Progenitor cell of endocrine pancreas (in vitro differentiated cells): ENCODE data around the gene PATL2. TPM values are rescaled to one million over a fixed set of nuclear protein-coding genes. Genes with fewer than 3 reads are reported as not detected.
"Not testable (repeated sequence)": the region's sequence is repeated elsewhere in the genome, so short reads cannot be mapped to it uniquely, and the experiment has no call there.

Experiments used
- DNase-seq: peaks from one replicate; pipeline ENCODE4 v3.0.0; 2021; ENCODE audit warnings: low spot score; ENCODE audit not compliant: unreplicated experiment
- H3K27ac Mint-ChIP-seq: 2 replicates; pipeline ENCODE4 v1.8.0; 2021; ENCODE audit warnings: mild to moderate bottlenecking, moderate library complexity, mixed read lengths
- H3K27me3 Mint-ChIP-seq: 2 replicates; pipeline ENCODE4 v1.8.0; 2021; ENCODE audit warnings: mixed read lengths
- H3K36me3 Mint-ChIP-seq: 2 replicates; pipeline ENCODE4 v1.8.0; 2022; ENCODE audit warnings: mixed read lengths; ENCODE audit not compliant: insufficient read depth
- H3K4me1 Mint-ChIP-seq: 2 replicates; pipeline ENCODE4 v1.8.0; 2021; ENCODE audit warnings: low read depth, mixed read lengths
- H3K4me3 Mint-ChIP-seq: 2 replicates; pipeline ENCODE4 v1.8.0; 2021; ENCODE audit warnings: low read depth, mild to moderate bottlenecking, moderate library complexity, mixed read lengths
- H3K9me3 Mint-ChIP-seq: 2 replicates; pipeline ENCODE4 v1.8.0; 2021; ENCODE audit warnings: low read depth, mixed read lengths
- CTCF ChIP-seq: fragments of 200-600 bp; sonication (generic); IDR thresholded peaks from one replicate; pipeline ENCODE4 v1.5.0; 2021; ENCODE audit warnings: antibody characterized with exemption, mild to moderate bottlenecking; ENCODE audit not compliant: unreplicated experiment
- long read RNA-seq: library from polyadenylated mRNA; unstranded; transcript quantifications from one replicate; pipeline ENCODE4 v2.0.0, GENCODE V29; 2020
- total RNA-seq: library from RNA; stranded (reverse); gene quantifications from 2 replicates; pipeline ENCODE4 v1.2.1, GENCODE V29; 2021

PATL2 gene
- 0.73 TPM in 1 of 2 replicates, not detected in the other for total RNA-seq
- long read RNA-seq, result 0 reads

GRCh38 chr15:44711096-44711742 is at the start of gene PATL2, which contains the start of gene B2M:
TSS of gene PATL2 (minus strand) at chr15:44711323. CDS start at chr15:44676490, 34,833 bp downstream.
TSS of gene B2M (plus strand) at chr15:44711517. CDS start at chr15:44711547, 30 bp downstream.
- peaks cover 4% of the 10 kb centered on the region for H3K4me1 Mint-ChIP-seq
- H3K4me3 Mint-ChIP-seq, result peak within 1 kb of the TSS; percentile 91
- no peak for TF ChIP-seq CTCF
- peak within 1 kb of the TSS; percentile 99 for H3K27ac Mint-ChIP-seq
- peaks cover 7% of the 10 kb centered on the region for H3K27me3 Mint-ChIP-seq
- peak; percentile 94 for DNase-seq
- no peaks in the 10 kb centered on the region for H3K36me3 Mint-ChIP-seq
- no peaks in the 10 kb centered on the region for H3K9me3 Mint-ChIP-seq

- Mint-ChIP-seq H3K27me3 (peaks cover 20% of the 10 kb centered on the region), H3K9me3 (peaks cover 28% of the 10 kb centered on the region), H3K4me1 (no peaks in the 10 kb centered on the region), H3K27ac (no peak overlapping the region), H3K36me3 (peaks cover 2% of the 10 kb centered on the region), H3K4me3 (no peak overlapping the region)
- no peak for TF ChIP-seq CTCF
- no peak for DNase-seq
These were observed 42.2 kb upstream of the PATL2 start for GRCh38 chr15:44753345-44753744.

GRCh38 chr15:44743454-44743853 is 32.3 kb upstream of the PATL2 start:
- not testable (repeated sequence) for H3K36me3 Mint-ChIP-seq, H3K4me1 Mint-ChIP-seq, H3K4me3 Mint-ChIP-seq, H3K27ac Mint-ChIP-seq, H3K9me3 Mint-ChIP-seq, H3K27me3 Mint-ChIP-seq, DNase-seq

- H3K4me1 Mint-ChIP-seq, H3K27ac Mint-ChIP-seq, H3K4me3 Mint-ChIP-seq, DNase-seq, H3K36me3 Mint-ChIP-seq, H3K9me3 Mint-ChIP-seq, H3K27me3 Mint-ChIP-seq: not testable (repeated sequence)
These were observed 28.2 kb upstream of the PATL2 start for GRCh38 chr15:44739222-44739847.

- peak; percentile 62 for TF ChIP-seq CTCF
- Mint-ChIP-seq H3K4me3 (no peak overlapping the region), H3K27me3 (peaks cover 4% of the 10 kb centered on the region), H3K36me3 (no peaks in the 10 kb centered on the region), H3K9me3 (no peaks in the 10 kb centered on the region), H3K4me1 (no peaks in the 10 kb centered on the region), H3K27ac (no peak overlapping the region)
- no peak for DNase-seq
These were observed 27.3 kb upstream of the PATL2 start for GRCh38 chr15:44738340-44738984.

- no peaks in the 10 kb centered on the region for H3K9me3 Mint-ChIP-seq
- peaks cover 4% of the 10 kb centered on the region for H3K27me3 Mint-ChIP-seq
- no peak for TF ChIP-seq CTCF
- peaks cover 5% of the 10 kb centered on the region for H3K36me3 Mint-ChIP-seq
- no peak for DNase-seq
- H3K4me1 Mint-ChIP-seq, result peaks cover 6% of the 10 kb centered on the region
- H3K4me3 Mint-ChIP-seq, result no peak within 1 kb of the TSS
- no peak within 1 kb of the TSS for H3K27ac Mint-ChIP-seq
These were observed 25.1 kb upstream of the PATL2 start, which contains the start of gene TRIM69 for GRCh38 chr15:44736181-44736765. TSS of gene TRIM69 (plus strand) at chr15:44736528. CDS start at chr15:44736705, 177 bp downstream.
